Lower lobe of right lung (tissue), 2 donors: ENCODE results near the gene KLHL11. TPM values are rescaled to one million over a fixed set of nuclear protein-coding genes. Genes with fewer than 3 reads are reported as not detected.

ENCODE experiments used
- ATAC-seq, 2 donors: fragments of 200-7000 bp; cut with Tn5 transposase; one replicate each; pipeline ENCODE4 v1.9.1; 2020 to 2022; ENCODE audit warnings: mild to moderate bottlenecking in 2 of 2, moderate library complexity in 2 of 2
- DNase-seq: peaks from one replicate; pipeline ENCODE4 v3.0.0-alpha.2; 2020
- H3K27ac ChIP-seq: fragments of 200-600 bp; one replicate; pipeline ENCODE4 v1.8.0; 2022
- H3K27me3 ChIP-seq: fragments of 200-600 bp; one replicate; pipeline ENCODE4 v1.8.0; 2022; ENCODE audit warnings: low read depth
- H3K36me3 ChIP-seq: fragments of 200-600 bp; one replicate; pipeline ENCODE4 v1.8.0; 2022; ENCODE audit warnings: mild to moderate bottlenecking
- H3K4me1 ChIP-seq: fragments of 200-600 bp; one replicate; pipeline ENCODE4 v1.8.0; 2022
- H3K4me3 ChIP-seq: fragments of 200-600 bp; one replicate; pipeline ENCODE4 v1.8.0; 2022; ENCODE audit warnings: mild to moderate bottlenecking
- H3K9me3 ChIP-seq: fragments of 200-600 bp; one replicate; pipeline ENCODE4 v1.8.0; 2022
- CTCF ChIP-seq: fragments of 200-600 bp; IDR thresholded peaks from one replicate; pipeline ENCODE4 v1.8.0; 2022; ENCODE audit warnings: antibody characterized with exemption, mild to moderate bottlenecking
- intact Hi-C: fragments of 100-400 bp; cut with DNase I; formaldehyde crosslinking; loops from one replicate; pipeline ENCODE4 v1.11.0; 2022
- total RNA-seq: library from RNA; stranded (reverse); fragmentation: NEBNext Ultra II Directional; extraction: Animal tissue kit (Norgen Biotek cat#: 25700); gene quantifications from one replicate; pipeline ENCODE4 v1.2.1, GENCODE V29; 2021
- donor health status: DM: no; HTN: yes; CAD: no; lungs with severe emphysema.

The KLHL11 gene
- total RNA-seq, 1 donor from 2014 or later = 12.3 TPM

DNA sequence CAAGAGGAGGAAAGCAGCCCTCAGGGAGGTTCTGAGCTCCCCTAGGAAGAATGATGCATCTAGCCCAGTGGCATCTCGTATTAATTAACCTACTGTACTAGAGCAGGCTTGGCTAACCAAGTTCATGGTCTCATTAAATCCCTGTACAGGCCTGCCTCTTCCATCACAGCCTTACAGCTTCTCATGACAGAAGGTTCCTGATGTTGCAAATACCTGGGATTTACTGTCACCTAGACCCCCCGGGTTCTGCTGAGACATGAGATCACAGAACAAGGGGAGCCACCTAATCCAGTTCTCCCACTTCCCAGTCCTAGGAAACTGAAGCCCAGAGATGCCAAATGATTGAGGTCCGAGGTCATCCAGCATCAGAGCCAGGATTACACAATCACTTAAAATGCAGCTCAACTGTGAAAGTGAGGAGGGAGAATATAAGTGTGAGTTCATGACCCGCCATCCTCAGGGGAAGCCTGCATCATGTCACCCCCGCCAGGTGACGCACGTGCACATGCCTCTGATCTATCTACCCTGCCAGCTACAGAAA, 29.6 kb upstream of the KLHL11 start:
- Histone ChIP-seq H3K9me3 (no peaks in the 10 kb centered on the region), H3K27ac (no peak overlapping the region), H3K27me3 (no peaks in the 10 kb centered on the region), H3K4me3 (no peak overlapping the region), H3K36me3 (peaks cover 97% of the 10 kb centered on the region), H3K4me1 (no peaks in the 10 kb centered on the region)
- TF ChIP-seq CTCF = no peak
- ATAC-seq (peak; percentile 24 to 40), DNase-seq (no peak)
- intact Hi-C loops = no loop called here

- H3K36me3 ChIP-seq = peaks cover 96% of the 10 kb centered on the region
- H3K4me1 ChIP-seq = no peaks in the 10 kb centered on the region
- H3K9me3 ChIP-seq = no peaks in the 10 kb centered on the region
- H3K4me3 ChIP-seq = no peak overlapping the region
- H3K27ac ChIP-seq = no peak overlapping the region
- no peak for TF ChIP-seq CTCF
- ATAC-seq (no peak), DNase-seq (no peak)
- intact Hi-C loops = no loop called here
- no peaks in the 10 kb centered on the region for H3K27me3 ChIP-seq
These were observed 28.2 kb upstream of the KLHL11 start for GRCh38 chr17:41893384-41893783.

- ATAC-seq (no peak), DNase-seq (no peak)
- no peaks in the 10 kb centered on the region for H3K27me3 ChIP-seq
- H3K4me3 ChIP-seq = no peak overlapping the region
- no peaks in the 10 kb centered on the region for H3K9me3 ChIP-seq
- H3K36me3 ChIP-seq = peaks cover 96% of the 10 kb centered on the region
- H3K27ac ChIP-seq = no peak overlapping the region
- TF ChIP-seq CTCF = no peak
- intact Hi-C loops = no loop called here
- no peaks in the 10 kb centered on the region for H3K4me1 ChIP-seq
These were observed 26.8 kb upstream of the KLHL11 start for GRCh38 chr17:41892021-41892376.

DNA sequence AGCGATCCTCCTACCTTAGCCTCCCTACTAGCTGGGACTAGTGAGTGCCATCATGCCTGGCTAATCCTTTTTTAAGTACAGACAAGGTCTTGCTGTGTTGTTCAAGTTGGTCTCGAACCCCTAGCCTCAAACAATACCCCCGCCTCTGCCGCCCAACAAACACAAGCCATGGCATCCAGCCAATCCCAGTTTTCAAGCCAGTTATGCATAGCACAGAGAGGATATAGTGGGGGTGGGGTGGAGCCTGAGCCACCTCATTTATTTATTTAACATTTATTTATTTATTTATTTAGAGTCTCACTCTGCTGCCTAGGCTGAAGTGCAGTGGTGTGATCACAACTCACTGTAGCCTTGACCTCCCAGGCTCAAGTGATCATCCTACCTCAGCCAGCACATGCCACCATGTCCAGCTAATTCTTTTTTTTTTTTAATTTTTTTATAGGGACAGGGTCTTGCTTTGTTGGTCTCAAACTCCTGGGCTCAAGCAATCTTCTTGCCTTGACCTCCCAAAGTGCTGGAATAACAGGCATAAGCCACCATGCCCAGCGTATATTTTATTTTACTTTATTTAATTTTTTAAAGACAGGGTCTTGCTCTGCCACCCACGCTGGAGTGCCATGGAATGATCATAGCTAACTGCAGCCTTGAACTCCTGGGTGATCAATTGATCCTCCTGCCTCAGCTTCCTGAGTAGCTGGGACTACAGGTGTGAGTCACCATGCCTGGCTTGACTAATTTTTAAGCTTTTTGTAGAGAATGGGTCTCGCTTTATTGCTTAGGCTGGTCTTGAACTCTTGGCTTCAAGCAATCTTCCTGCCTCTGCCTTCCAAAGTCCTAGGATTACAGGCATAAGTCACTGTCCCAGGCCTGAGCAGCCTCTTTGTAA, 26.2 kb upstream of the KLHL11 start:
- no peak for ATAC-seq
- intact Hi-C loops = no loop called here
- Histone ChIP-seq H3K4me3 (no peak overlapping the region), H3K27ac (no peak overlapping the region), H3K27me3 (no peaks in the 10 kb centered on the region), H3K4me1 (no peaks in the 10 kb centered on the region), H3K9me3 (no peaks in the 10 kb centered on the region), H3K36me3 (peaks cover 96% of the 10 kb centered on the region)
- DNase-seq = no peak
- no peak for TF ChIP-seq CTCF

GRCh38 chr17:41888332-41888965, 23.2 kb upstream of the KLHL11 start:
- Histone ChIP-seq H3K9me3 (no peaks in the 10 kb centered on the region), H3K27me3 (no peaks in the 10 kb centered on the region), H3K4me1 (no peaks in the 10 kb centered on the region), H3K4me3 (no peak overlapping the region), H3K36me3 (peaks cover 99% of the 10 kb centered on the region), H3K27ac (no peak overlapping the region)
- DNase-seq = no peak
- peak in 1 of 2 donors; percentile 27 for ATAC-seq
- intact Hi-C loops = no loop called here
- no peak for TF ChIP-seq CTCF
